NOMO-1 treated with DMSO at 0.1 percent for 48 hours (cell line): ENCODE measurements around the gene ELAVL3.
"Not testable (repeated sequence)": the region's sequence is repeated elsewhere in the genome, so short reads cannot be mapped to it uniquely, and the experiment has no call there.

Experiments
- DNase-seq: peaks from one replicate; lab custom pipeline; 2025; ENCODE audit not compliant: unreplicated experiment; lab: John Stamatoyannopoulos, UW

Gene ELAVL3

DNA sequence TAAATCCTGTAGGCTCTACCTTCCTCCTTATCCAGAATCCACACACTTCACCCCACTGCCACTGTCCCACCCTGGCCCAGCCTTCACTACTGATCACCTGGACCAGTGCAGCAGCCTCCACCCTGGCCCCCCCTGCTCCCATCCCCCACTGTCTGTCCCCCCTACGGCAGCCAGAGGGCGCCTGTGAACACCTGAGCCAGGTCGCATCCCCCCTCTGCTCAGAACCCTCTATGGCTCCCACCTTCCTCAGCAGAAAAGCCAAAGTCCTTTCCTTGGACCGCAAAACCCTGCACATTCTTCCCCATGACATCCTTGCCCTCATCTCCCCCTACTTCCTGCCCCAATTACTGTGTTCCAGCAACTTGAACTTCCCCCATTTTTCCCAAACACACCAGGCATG, 20.6 kb downstream of the ELAVL3 start:
- no peak for DNase-seq

- DNase-seq: not testable (repeated sequence)
These were observed 21.9 kb downstream of the ELAVL3 start for GRCh38 chr19:11458912-11459311.

DNA sequence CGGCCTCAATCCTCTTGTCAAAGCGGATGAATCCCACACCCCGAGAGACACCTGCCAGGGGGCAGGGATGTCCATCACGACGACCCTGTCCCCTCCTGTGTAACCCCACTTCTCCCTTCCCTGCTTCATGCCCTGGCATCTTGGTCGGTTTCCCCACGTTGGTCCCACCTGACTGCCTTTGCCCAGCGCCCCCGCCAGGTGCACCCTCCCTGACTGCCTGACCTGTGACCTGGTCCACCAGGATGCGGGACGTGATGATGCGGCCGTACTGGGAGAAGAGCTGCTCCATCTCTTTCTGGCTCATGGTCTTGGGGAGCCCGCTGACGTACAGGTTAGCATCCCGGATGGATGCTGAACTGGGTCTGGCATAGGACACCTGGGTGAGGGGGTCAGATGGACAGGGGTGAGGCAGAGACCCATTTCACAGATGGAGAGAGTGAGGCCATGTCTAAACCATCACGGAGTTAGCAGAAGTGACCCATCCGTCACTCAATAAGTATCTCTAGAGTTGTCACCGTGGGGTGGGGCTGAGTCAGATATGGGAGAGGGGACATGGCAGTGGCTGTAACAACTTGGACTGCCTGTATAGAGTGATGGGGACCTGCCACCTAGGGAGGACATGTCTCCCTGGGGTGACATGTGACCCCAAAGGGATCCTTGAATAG, 22.5 kb downstream of the ELAVL3 start:
- DNase-seq: no peak

DNA sequence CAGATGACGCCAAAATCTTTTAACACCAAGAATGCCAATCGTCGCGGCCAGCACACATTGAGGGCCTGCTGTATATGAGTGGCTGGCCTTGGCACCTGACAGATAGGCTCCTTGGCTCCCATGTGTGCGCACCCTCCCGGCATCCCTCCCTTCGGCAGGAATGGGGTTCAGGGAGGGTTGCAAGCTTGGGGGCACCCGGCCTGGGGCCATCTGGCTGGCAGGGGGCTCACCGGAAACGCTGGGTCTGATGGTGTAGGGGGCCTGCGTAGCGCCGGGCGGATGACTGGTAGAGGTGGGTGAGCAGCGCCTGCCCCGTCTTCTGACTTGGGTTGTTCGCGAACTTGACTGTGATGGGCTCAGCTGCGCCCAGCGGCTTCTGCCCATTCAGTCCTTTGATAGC, 23.0 kb downstream of the ELAVL3 start:
- DNase-seq: no peak

DNA sequence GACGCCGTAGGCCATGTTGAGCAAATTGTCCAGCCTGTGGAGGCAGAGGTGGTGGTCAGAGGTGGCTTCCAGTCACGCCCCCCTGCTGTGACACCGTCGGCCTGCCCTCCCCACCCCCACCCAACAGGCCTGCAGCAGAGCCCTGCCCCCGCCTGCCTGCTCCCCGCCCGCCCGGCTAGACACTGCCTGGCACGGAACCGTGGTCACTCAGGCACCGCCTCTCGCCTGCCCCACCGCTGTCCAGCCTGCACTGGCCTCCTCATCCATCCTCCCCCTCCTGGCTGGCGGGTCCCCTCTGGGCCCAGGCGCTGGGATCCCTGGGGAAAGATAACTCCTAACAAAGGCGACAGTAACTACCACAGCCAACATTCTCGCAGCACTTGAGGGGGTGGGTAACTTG, 23.7 kb downstream of the ELAVL3 start:
- no peak for DNase-seq

DNA sequence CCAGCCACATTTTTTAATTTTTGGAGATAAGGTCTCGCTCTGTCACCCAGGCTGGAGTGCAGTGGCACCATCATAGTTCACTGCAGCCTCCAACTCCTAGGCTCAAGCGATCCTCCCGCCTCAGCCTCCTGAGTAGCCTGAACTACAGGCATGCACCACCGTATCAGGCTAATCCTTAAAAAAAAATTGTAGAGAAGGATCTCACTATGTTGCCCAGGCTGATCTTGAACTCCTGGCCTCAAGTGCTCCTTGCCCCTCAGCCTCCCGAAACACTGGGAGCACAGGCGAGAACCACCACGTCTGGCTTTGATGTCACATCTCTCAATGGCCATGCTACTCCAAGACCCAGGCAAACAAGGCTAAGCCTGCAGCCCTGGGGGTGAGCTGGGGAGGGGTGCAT, 24.2 kb downstream of the ELAVL3 start:
- no peak for DNase-seq

DNA sequence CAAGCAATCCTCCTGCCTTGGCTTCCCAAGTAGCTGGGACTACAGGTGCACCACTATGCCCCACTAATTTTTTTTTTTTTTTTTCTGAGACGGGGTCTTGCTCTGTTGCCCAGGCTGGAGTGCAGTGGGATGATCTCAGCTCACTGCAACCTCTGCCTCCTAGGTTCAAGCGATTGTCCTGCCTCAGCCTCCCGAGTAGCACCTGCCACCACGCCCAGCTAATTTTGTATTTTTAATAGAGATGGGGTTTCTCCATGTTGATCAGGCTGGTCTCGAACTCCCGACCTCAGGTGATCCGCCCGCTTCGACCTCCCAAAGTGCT, 25.7 kb downstream of the ELAVL3 start:
- DNase-seq: not testable (repeated sequence)

DNA sequence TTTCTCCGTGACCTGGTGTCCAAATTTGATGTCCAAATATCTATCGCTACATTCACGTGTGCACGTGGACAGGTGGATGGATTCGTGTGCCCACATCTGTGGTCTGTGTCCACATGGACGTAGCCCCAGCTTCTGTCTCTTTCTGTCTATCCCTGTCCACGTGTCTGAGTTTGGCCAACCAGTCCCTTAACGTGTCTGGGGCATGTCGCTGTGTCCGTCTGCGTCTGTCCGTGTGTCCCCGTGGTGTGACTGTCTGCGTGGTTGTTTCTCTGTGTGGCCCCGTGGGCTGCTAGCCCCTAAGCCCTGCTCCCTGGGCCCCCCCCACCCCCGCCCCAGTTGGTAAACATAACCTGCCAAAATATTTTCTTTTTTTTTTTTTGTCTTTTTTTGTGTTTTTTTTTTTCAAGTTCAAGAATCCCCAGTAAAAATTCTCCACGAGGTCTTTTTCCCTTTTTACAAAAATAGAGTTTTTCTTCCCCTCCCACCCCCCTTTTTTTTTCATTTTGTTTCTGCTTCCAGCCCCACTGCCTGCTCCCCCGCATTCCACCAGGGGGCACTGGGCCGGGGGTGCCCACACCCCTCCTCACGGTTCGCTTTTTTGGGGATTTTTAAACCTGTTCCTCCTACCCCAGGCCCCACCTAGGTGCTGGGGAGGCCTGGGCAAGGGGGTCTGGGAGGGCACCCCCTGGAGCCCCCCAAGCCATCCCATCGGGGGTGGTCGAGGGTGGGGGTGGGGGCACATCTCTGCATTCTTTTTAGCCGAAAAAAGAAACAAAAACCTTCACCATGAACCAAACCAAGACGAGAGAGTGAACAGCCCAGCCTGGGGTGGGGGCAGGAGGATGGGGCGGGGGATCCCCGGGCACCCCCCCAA, 27.1 kb downstream of the ELAVL3 start:
- DNase-seq: no peak

GRCh38 chr19:11452620-11453310, 28.1 kb downstream of the ELAVL3 start:
- no peak for DNase-seq

- DNase-seq: no peak
These were observed 28.8 kb downstream of the ELAVL3 start for GRCh38 chr19:11451871-11452619.

- DNase-seq: no peak
These were observed 29.4 kb downstream of the ELAVL3 start for GRCh38 chr19:11451327-11451870.

DNA sequence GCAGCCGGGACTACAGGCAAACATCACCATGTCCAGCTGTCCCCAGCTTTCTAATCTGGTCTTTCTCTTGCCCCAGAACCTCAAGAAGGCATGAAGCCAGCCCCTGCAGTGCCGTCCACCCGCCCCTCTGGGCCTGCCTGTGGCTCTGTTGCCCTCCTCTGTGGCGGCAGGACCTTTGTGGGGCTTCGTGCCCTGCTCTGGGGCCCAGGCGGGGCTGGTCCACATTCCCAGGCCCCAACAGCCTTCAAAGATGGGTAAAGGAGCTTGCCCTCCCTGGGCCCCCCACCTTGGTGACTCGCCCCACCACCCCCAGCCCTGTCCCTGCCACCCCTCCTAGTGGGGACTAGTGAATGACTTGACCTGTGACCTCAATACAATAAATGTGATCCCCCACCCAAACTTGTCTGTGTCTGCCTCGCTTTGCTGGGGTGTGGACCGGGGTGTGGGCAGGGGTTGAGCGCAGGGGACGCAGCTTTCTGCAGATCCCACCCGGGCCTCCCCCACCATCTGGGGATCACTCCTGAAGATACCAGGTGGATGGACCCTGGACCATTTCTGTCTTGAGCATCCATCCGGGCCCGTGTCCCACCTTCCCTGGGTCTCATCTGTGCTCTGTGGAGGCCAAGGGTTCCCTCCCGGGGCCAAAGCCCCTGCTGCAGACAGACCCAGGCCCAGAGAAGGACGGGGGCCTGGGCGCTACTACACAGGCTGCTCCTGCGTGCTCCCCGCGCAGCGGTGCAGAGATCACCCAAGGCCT, 30.1 kb downstream of the ELAVL3 start:
- DNase-seq: no peak

- no peak for DNase-seq
These were observed 31.8 kb downstream of the ELAVL3 start for GRCh38 chr19:11448923-11449554.

DNA sequence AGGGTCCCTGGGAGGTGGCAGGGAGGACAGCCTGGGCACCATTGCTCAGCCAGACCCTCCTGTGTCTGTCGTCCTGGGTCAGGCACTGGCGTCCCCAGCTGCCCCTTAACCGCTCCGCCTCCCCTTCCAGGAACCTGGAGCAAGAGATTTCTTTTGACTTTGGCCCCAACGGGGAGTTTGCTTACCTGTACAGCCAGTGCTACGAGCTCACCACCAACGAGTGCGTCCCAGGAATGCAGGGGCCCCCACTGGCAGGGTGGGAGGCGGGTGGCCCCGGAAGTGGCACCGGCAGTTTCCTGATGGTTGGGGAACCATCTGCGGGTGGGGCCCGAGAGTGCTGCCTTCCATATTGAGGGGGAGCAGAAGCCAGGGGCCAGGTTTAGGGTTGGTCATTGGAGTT, 32.4 kb downstream of the ELAVL3 start:
- DNase-seq: no peak

DNA sequence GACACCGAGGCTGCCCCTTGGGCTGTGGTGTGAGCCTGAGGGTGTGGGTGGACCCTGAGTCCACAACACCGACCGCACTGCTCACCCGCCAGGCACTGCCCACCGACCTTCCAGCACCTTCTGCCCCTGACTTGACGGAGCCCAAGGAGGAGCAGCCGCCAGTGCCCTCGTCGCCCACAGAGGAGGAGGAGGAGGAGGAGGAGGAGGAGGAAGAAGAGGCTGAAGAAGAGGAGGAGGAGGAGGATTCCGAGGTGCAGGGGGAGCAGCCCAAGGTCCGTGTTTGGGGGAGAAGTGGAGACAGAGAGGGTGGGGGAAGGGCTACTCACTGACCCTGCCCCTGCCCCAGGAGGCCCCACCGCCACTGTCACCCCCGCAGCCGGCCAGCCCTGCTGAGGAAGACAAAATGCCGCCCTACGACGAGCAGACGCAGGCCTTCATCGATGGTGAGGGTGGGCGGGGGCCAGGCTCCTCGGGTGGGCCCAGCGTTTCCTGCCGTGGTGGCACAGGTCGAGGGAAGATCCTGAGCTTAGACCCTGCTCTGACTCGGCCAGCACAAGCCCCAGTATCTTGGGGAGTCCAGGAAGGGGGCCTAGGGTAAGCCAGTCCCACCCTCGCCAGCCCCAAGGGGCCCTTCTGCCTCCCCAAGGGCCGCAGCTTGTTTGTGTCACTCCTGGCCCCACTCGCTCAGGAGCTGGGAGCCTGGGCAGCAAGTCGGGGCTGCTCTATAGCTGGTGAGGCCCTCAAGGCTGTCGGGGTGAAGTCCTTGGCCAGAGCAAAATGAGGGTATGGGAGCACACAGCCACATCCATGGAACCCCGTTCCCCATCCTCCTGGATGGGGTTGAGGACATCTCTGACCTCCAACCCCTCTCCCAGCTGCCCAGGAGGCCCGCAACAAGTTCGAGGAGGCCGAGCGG, 33.2 kb downstream of the ELAVL3 start:
- no peak for DNase-seq

DNA sequence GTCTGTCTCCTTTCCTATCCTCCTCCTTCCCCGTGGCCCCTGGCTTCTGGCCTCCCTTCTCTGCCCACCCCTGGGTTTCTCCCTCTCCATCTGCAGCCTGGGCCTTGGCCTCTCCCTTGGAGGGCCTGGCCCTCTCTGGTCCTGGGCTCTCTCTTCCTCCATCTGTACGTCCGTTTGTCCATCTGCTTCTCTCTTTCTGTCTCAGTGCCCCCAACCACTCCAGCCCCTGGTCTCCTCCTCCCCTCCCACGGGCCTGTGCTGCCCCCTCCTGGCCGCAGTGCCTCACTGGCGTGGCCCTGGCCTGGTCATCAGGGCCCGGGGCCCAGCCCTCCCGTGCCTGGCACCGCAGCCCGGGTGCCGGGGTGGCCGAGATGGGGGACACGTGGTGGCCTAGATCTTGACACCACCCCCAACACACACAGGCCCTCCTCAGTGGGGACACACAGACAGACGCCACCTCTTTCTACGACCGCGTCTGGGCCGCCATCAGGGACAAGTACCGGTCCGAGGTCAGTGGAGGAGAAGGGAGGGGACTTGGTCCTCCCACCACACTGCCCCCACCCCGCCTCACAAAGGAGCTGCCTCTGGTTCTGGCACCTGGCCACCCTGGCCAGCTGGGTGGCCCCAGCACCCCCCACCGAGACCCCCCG, 34.1 kb downstream of the ELAVL3 start:
- DNase-seq: no peak

GRCh38 chr19:11446271-11446651, 34.6 kb downstream of the ELAVL3 start:
- DNase-seq: no peak

- no peak for DNase-seq
These were observed 35.7 kb downstream of the ELAVL3 start for GRCh38 chr19:11445141-11445540.
